ENCODE data around the gene DNAJC16. TPM values are rescaled to one million over a fixed set of nuclear protein-coding genes. Genes with fewer than 3 reads are reported as not detected.
A peak's percentile ranks its signal among the peaks of the same experiment; 100 is the strongest.

DNAJC16 gene
- total and polyA plus RNA-seq, 4 experiments from 2014 or later: 5.1 to 31.0 (median 18.9) TPM

DNA sequence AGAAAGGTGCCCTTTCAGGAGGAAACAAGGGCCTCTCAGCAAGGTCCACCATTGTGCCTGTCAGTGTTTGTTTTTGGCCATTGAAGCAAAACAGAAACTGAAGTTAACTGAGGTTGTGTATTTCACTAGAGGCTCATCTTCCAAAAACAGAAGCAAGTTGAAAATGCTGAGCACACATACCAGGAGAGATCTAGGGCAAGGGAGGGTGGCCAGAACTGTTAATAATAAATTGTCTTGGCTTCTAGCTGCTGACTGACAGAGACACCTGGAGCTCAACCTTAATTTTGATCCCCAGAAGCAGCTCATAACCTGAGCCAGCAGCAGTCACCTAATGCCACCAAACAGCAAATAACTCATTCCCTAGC, 53.0 kb downstream of the DNAJC16 start:
- CTCF ChIA-PET (ENCODE audit: partially characterized antibody): interaction anchor here (0.9 to 1.3 kb wide), 6 partner anchors 9 to 53 kb away, joined by 3 to 4 read pairs (median 3); no protein-coding TSS in a partner anchor
- no peaks in the 10 kb centered on the region for H3K27me3 ChIP-seq (ENCODE audit: insufficient read depth, low read length)
- DNase-seq: peak in 1 of 5 donors; percentile 12
- Mint-ChIP-seq H3K4me3 (peak overlapping the region in 7 of 8 donors; percentile 46 to 82 (median 65)), H3K27ac (peak overlapping the region; percentile 91 to 96 (median 95)), H3K27me3 (no peaks in the 10 kb centered on the region), H3K36me3 (peaks cover 9% of the 10 kb centered on the region in 2 donors), H3K4me1 (peaks cover 28 to 64% (median 52%) of the 10 kb centered on the region in 4 donors), H3K9me3 (no peaks in the 10 kb centered on the region)
- no peaks in the 10 kb centered on the region for H3K36me3 ChIP-seq (ENCODE audit: insufficient read depth, low read length)
- H3K27ac ChIP-seq (ENCODE audit: low read depth, low read length): peak overlapping the region; percentile 44
- intact Hi-C loops (cut with micrococcal nuclease): loop anchor here (1.0 to 2.0 kb wide), 3 partner anchors 23 to 55 kb away; partner anchors contain the start of genes CASP9 and DDI2
- H3K4me1 ChIP-seq (ENCODE audit: insufficient read depth, low read length): peaks cover 53% of the 10 kb centered on the region
- H3K4me3 ChIP-seq (ENCODE audit: low read length in 2 of 2): peak overlapping the region in 1 of 2 donors; percentile 29
- no peaks in the 10 kb centered on the region for H3K9me3 ChIP-seq (ENCODE audit: control insufficient read depth in 1 of 2, low read length in 2 of 2)
- POLR2A ChIA-PET (ENCODE audit: partially characterized antibody): interaction anchor here (0.7 to 3.5 kb wide), 9 partner anchors 8 to 268 kb away, joined by 3 to 37 read pairs (median 6); partner anchors contain the start of genes DDI2, DNAJC16 and SPEN

DNA sequence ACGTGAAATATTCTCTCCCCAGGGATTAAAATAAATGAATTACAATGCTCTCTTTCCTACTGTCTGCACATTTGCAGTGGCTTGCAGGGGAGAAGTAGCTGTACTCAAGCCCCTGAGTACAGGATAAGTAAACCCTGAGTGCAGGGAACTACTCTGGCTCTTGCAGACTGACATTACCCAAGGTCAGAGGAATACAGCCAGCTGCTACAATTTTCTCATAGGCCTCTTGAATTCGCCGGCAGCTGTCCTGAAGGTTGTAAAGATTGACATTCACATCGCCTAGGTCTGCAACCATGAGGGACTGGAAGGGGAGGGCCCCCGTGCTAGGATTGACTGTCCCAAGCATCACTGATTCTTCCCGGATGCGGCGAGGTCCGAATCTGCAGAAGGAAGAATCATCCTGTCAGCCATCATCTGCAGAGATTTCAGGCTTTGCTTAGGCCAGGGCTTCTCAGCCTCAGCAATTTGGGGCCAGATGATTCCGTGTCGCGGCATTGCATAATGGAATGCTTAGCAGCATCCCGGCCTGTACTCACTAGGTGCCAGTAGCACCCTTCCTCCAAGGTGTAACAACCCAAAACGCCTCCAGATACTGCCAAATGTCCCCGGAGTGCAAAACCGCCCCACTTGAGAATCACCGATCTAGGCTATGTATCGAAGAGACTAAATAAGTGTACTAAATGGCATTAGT, 56.5 kb downstream of the DNAJC16 start:
- Mint-ChIP-seq H3K36me3 (peaks cover 6 to 14% of the 10 kb centered on the region in 2 donors), H3K27me3 (no peaks in the 10 kb centered on the region), H3K9me3 (peaks cover 0 to 3% (median 0%) of the 10 kb centered on the region in 8 donors), H3K4me3 (peak overlapping the region; percentile 15 to 81 (median 72)), H3K4me1 (peaks cover 25 to 54% (median 44%) of the 10 kb centered on the region in 4 donors), H3K27ac (peak overlapping the region in 6 of 7 donors; percentile 4 to 80 (median 47))
- ChIA-PET POLR2A (ENCODE audit: partially characterized antibody) (interaction anchor here (0.8 to 1.3 kb wide), 2 partner anchors 35 to 56 kb away, joined by 3 to 6 read pairs; partner anchors contain the start of genes DDI2 and DNAJC16), CTCF (ENCODE audit: partially characterized antibody) (interaction anchor here (1.1 to 1.5 kb wide), 2 partner anchors 10 to 33 kb away, joined by 3 read pairs; no protein-coding TSS in a partner anchor)
- Histone ChIP-seq H3K4me3 (ENCODE audit: low read length in 2 of 2) (no peak overlapping the region), H3K4me1 (ENCODE audit: insufficient read depth, low read length) (peaks cover 48% of the 10 kb centered on the region), H3K27ac (ENCODE audit: low read depth, low read length) (no peak overlapping the region), H3K36me3 (ENCODE audit: insufficient read depth, low read length) (no peaks in the 10 kb centered on the region), H3K9me3 (ENCODE audit: control insufficient read depth in 1 of 2, low read length in 2 of 2) (no peaks in the 10 kb centered on the region), H3K27me3 (ENCODE audit: insufficient read depth, low read length) (no peaks in the 10 kb centered on the region)
- intact Hi-C loops (cut with micrococcal nuclease): no loop called here
- no peak for DNase-seq

DNA sequence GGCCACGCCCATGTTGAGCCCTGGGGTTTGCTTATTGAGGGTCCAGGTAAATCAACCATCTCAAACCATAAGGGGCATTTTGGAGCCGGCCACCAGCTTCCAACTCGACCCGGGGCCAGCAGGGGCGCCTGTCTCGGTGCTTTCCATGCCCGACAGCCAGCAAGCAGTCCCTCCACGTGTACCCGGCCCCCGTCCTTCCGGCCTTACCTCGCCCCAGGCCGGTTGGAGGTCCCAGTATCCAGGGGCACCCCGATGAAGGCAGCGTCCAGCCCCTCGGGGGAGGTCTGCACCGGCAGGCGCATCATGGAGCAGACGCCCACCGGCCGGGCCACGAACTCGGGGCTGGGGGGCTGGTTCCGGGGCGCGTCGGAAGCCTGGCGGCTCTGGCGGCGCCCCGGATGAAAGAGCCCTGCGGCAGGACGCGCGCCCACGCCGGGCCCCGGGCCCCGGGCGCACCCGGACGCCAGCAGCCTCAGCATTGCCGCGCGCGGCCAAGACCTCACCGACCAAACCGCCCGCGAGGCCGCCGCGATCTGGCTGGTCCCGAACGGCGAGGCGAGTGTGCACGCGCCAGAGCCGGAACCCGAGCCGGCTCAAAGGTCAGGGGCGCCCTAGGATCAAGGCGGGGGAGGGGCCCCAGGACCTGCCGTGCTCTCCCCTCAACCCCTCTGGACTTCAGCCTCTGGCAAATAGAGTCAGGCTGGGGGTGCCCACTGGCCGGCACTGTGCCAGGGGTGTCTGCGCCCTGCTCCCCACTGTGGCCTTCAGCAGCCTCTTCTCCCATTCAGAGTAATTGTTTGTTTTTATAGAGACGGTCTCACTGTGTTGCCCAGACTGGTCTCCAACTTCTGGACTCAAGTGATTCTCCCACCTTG, 58.1 kb downstream of the DNAJC16 start, which contains the start of gene AGMAT:
Gene AGMAT (minus strand): TSS at position 563 of the 875 bp plus-strand sequence. CDS start 84 bp downstream, at position 479.
- DNase-seq: peak; percentile 40 to 62 (median 53)
- Mint-ChIP-seq H3K9me3 (peaks cover 0 to 4% (median 0%) of the 10 kb centered on the region in 8 donors), H3K36me3 (peaks cover 8 to 18% of the 10 kb centered on the region in 2 donors), H3K4me1 (peaks cover 11 to 38% (median 29%) of the 10 kb centered on the region in 4 donors), H3K4me3 (peak within 1 kb of the TSS; percentile 73 to 88 (median 84)), H3K27ac (peak within 1 kb of the TSS; percentile 71 to 94 (median 82)), H3K27me3 (no peaks in the 10 kb centered on the region)
- no peaks in the 10 kb centered on the region for H3K9me3 ChIP-seq (ENCODE audit: control insufficient read depth in 1 of 2, low read length in 2 of 2)
- H3K4me3 ChIP-seq (ENCODE audit: low read length in 2 of 2): peak within 1 kb of the TSS; percentile 65 to 85
- peak within 1 kb of the TSS; percentile 54 for H3K27ac ChIP-seq (ENCODE audit: low read depth, low read length)
- ChIA-PET CTCF (ENCODE audit: partially characterized antibody) (interaction anchor here (0.6 to 1.1 kb wide), 3 partner anchors 8 to 48 kb away, joined by 3 read pairs; partner anchors contain the start of gene DDI2), POLR2A (ENCODE audit: partially characterized antibody) (interaction anchor here (1.0 to 1.3 kb wide), 3 partner anchors 19 to 33 kb away, joined by 3 to 6 read pairs (median 4); partner anchors contain the start of gene DDI2)
- H3K36me3 ChIP-seq (ENCODE audit: insufficient read depth, low read length): no peaks in the 10 kb centered on the region
- peaks cover 32% of the 10 kb centered on the region for H3K4me1 ChIP-seq (ENCODE audit: insufficient read depth, low read length)
- no peaks in the 10 kb centered on the region for H3K27me3 ChIP-seq (ENCODE audit: insufficient read depth, low read length)
- intact Hi-C loops (cut with micrococcal nuclease): no loop called here

DNA sequence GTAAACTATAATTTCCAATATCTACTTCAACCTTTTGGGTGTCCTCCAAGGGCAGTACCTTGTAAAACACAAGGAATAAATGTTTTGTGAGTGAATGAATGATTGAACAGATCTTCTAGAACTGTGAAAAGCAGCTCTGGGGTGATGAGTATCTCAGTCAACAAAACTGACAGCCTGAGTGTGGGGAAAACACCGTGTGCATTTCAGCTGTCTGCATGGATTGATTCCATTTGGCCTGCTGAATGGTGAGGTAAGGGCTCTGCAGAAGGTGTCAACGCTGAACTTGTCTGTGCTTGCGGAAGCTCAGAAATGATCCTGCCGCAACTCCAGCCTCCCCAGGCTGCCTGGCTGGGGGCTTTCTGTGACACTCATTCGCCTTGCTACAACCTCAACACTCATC, 65.6 kb downstream of the DNAJC16 start:
- Histone ChIP-seq H3K9me3 (ENCODE audit: control insufficient read depth in 1 of 2, low read length in 2 of 2) (no peaks in the 10 kb centered on the region), H3K27ac (ENCODE audit: low read depth, low read length) (no peak overlapping the region), H3K4me1 (ENCODE audit: insufficient read depth, low read length) (no peaks in the 10 kb centered on the region), H3K36me3 (ENCODE audit: insufficient read depth, low read length) (no peaks in the 10 kb centered on the region), H3K4me3 (ENCODE audit: low read length in 2 of 2) (no peak overlapping the region), H3K27me3 (ENCODE audit: insufficient read depth, low read length) (no peaks in the 10 kb centered on the region)
- intact Hi-C loops (cut with micrococcal nuclease): no loop called here
- Mint-ChIP-seq H3K9me3 (peaks cover 0 to 4% (median 0%) of the 10 kb centered on the region in 8 donors), H3K27ac (no peak overlapping the region), H3K27me3 (no peaks in the 10 kb centered on the region), H3K36me3 (peaks cover 6 to 12% of the 10 kb centered on the region in 2 donors), H3K4me1 (peaks cover 0 to 2% (median 0%) of the 10 kb centered on the region in 4 donors), H3K4me3 (no peak overlapping the region)
- CTCF ChIA-PET (ENCODE audit: partially characterized antibody): interaction anchor here (0.6 to 1.6 kb wide), 4 partner anchors 8 to 149 kb away, joined by 3 to 4 read pairs (median 3); no protein-coding TSS in a partner anchor
- DNase-seq: no peak
- POLR2A ChIA-PET (ENCODE audit: partially characterized antibody): interaction anchor here (0.7 kb wide), 1 partner anchor 71 kb away, joined by 4 read pairs; no protein-coding TSS in a partner anchor

DNA sequence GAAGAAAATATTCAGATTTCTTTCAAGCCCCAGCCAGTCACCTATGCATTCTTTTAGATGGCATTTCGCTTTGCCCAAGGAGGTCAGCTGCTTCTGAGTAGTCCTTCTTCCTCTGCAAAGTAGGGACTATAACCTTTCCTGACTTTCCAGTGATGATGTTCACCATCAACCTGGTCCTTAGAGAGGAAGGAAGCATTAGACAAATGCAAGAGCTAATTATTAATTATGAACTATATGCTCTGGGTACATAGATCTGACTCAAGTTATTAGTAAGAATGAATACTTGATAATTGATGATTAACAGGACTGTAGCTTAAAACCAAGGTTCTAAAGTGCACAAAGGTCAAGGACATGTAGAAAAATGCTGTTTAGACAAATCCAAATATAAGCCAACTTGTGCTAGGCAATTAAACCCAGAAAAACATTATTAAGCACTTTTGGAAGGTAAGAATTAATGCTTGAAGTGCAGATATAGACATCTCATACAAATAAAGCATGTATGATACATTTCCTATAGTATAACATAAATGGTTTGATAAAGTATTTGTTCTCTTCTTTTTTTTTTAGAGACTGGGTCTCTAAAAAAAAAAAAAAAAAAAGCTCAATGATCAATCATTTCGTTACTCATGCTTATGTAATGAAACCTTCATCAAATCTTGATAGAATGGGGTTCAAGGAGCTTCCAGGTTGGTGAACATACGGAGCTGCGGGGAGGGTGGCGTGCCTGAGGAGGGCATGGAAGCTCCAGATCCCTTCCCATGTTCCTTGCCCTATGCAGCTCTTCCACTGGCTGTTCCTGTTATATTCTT, 69.4 kb downstream of the DNAJC16 start:
- H3K4me1 ChIP-seq (ENCODE audit: insufficient read depth, low read length): no peaks in the 10 kb centered on the region
- H3K36me3 ChIP-seq (ENCODE audit: insufficient read depth, low read length): no peaks in the 10 kb centered on the region
- no peaks in the 10 kb centered on the region for H3K36me3 Mint-ChIP-seq
- H3K4me1 Mint-ChIP-seq: peaks cover 0 to 2% (median 0%) of the 10 kb centered on the region in 4 donors
- H3K9me3 ChIP-seq (ENCODE audit: control insufficient read depth in 1 of 2, low read length in 2 of 2): no peaks in the 10 kb centered on the region
- H3K4me3 Mint-ChIP-seq: no peak overlapping the region
- ChIA-PET POLR2A (ENCODE audit: partially characterized antibody) (interaction anchor here (1.6 kb wide), 1 partner anchor 22 kb away, joined by 5 read pairs; the partner anchor contains the start of gene DDI2), CTCF (ENCODE audit: partially characterized antibody) (interaction anchor here (0.6 to 4.4 kb wide), 5 partner anchors 10 to 145 kb away, joined by 3 to 20 read pairs (median 4); no protein-coding TSS in a partner anchor)
- no peak for DNase-seq
- peak overlapping the region in 1 of 7 donors; percentile 55 for H3K27ac Mint-ChIP-seq
- no peaks in the 10 kb centered on the region for H3K9me3 Mint-ChIP-seq
- H3K27me3 Mint-ChIP-seq: no peaks in the 10 kb centered on the region
- intact Hi-C loops (cut with micrococcal nuclease): loop anchor here (5.0 kb wide), 1 partner anchor 461 kb away; no protein-coding TSS in a partner anchor
- no peaks in the 10 kb centered on the region for H3K27me3 ChIP-seq (ENCODE audit: insufficient read depth, low read length)
- H3K4me3 ChIP-seq (ENCODE audit: low read length in 2 of 2): no peak overlapping the region
- no peak overlapping the region for H3K27ac ChIP-seq (ENCODE audit: low read depth, low read length)

DNA sequence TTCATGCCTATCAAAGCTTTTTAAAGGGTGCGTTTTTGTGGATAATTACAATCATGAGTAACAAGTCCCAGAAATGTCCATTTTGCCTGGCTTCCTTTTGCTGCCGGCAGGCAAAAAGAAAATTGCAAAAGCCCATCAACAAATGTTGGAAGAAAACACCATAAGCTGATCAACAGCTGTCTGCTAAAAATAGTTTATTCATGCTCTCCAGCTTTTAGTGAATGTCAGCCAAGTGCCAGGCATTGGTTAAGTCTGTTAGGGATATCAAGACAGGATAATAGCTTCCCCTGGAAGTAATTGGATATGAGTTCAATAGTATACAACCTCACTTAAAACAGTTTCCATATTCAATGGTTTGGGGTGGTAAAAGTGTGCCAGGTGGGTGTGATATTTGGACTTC, 71.8 kb downstream of the DNAJC16 start:
- Mint-ChIP-seq H3K36me3 (no peaks in the 10 kb centered on the region), H3K27me3 (no peaks in the 10 kb centered on the region), H3K4me3 (no peak overlapping the region), H3K9me3 (no peaks in the 10 kb centered on the region), H3K27ac (peak overlapping the region in 1 of 7 donors; percentile 14), H3K4me1 (peaks cover 2 to 7% (median 5%) of the 10 kb centered on the region in 4 donors)
- ChIA-PET POLR2A (ENCODE audit: partially characterized antibody) (no interaction called here), CTCF (ENCODE audit: partially characterized antibody) (interaction anchor here (4.4 kb wide), 1 partner anchor 143 kb away, joined by 20 read pairs; no protein-coding TSS in a partner anchor)
- Histone ChIP-seq H3K4me1 (ENCODE audit: insufficient read depth, low read length) (peaks cover 5% of the 10 kb centered on the region), H3K4me3 (ENCODE audit: low read length in 2 of 2) (no peak overlapping the region), H3K27ac (ENCODE audit: low read depth, low read length) (no peak overlapping the region), H3K27me3 (ENCODE audit: insufficient read depth, low read length) (no peaks in the 10 kb centered on the region), H3K9me3 (ENCODE audit: control insufficient read depth in 1 of 2, low read length in 2 of 2) (no peaks in the 10 kb centered on the region), H3K36me3 (ENCODE audit: insufficient read depth, low read length) (no peaks in the 10 kb centered on the region)
- intact Hi-C loops (cut with micrococcal nuclease): loop anchor here (5.0 kb wide), 1 partner anchor 459 kb away; no protein-coding TSS in a partner anchor
- no peak for DNase-seq
